ENCODE data around the gene ZNF385C.

GRCh38 chr17:42094375-42095069 lies 3.8 kb downstream of the ZNF385C start:
- TF ChIP-seq CTCF (IDR thresholded peaks at IDR 0.05) (no peak), POLR2AphosphoS5 (IDR thresholded peaks at IDR 0.05) (no peak), POLR2A (IDR thresholded peaks at IDR 0.05) (no peak), EP300 (IDR thresholded peaks at IDR 0.05) (no peak)
